HG03097 (cell line): Measurements from ENCODE around the gene CCIN.

Experiments used
- ATAC-seq: cut with Tn5 transposase; IDR thresholded peaks from one replicate; pipeline ENCODE4 v1.9.1; 2021; ENCODE audit not compliant: unreplicated experiment, low FRiP score

CCIN gene

GRCh38 chr9:36188212-36188611, 19.0 kb downstream of the CCIN start:
- no peak for ATAC-seq

GRCh38 chr9:36189976-36190375, 20.8 kb downstream of the CCIN start:
- no peak for ATAC-seq

GRCh38 chr9:36190388-36191289, 21.5 kb downstream of the CCIN start, which contains the start of gene CLTA:
CLTA (plus strand) TSS chr9:36190921; CDS start chr9:36191057, 136 bp downstream.
- ATAC-seq, result peak; percentile 89

GRCh38 chr9:36191290-36191645, 22.1 kb downstream of the CCIN start:
- peak; percentile 8 for ATAC-seq

GRCh38 chr9:36191686-36192085, 22.5 kb downstream of the CCIN start:
- no peak for ATAC-seq

- no peak for ATAC-seq
These were observed 23.0 kb downstream of the CCIN start for GRCh38 chr9:36192196-36192595.

- no peak for ATAC-seq
These were observed 23.8 kb downstream of the CCIN start for GRCh38 chr9:36193023-36193422.

- no peak for ATAC-seq
These were observed 25.3 kb downstream of the CCIN start for GRCh38 chr9:36194326-36195000.

- ATAC-seq, result no peak
These were observed 35.8 kb downstream of the CCIN start for GRCh38 chr9:36204906-36205547.

- no peak for ATAC-seq
These were observed 37.8 kb downstream of the CCIN start for GRCh38 chr9:36207016-36207415.

- ATAC-seq, result no peak
These were observed 38.4 kb downstream of the CCIN start for GRCh38 chr9:36207546-36208012.

GRCh38 chr9:36208521-36209253, 39.5 kb downstream of the CCIN start:
- ATAC-seq, result no peak

- no peak for ATAC-seq
These were observed 41.5 kb downstream of the CCIN start for GRCh38 chr9:36210722-36211121.

GRCh38 chr9:36211510-36211909, 42.3 kb downstream of the CCIN start:
- ATAC-seq, result no peak

- ATAC-seq, result no peak
These were observed 44.2 kb downstream of the CCIN start for GRCh38 chr9:36213387-36213786.

GRCh38 chr9:36213989-36214388, 44.8 kb downstream of the CCIN start:
- no peak for ATAC-seq

GRCh38 chr9:36214571-36214970, 45.4 kb downstream of the CCIN start:
- no peak for ATAC-seq

- ATAC-seq, result no peak
These were observed 48.2 kb downstream of the CCIN start for GRCh38 chr9:36217256-36217968.

- no peak for ATAC-seq
These were observed 48.8 kb downstream of the CCIN start for GRCh38 chr9:36218011-36218410.

- ATAC-seq, result no peak
These were observed 49.3 kb downstream of the CCIN start for GRCh38 chr9:36218411-36218901.
